Osteoblast (primary cell): ENCODE results near the gene CHST11. TPM values are rescaled to one million over a fixed set of nuclear protein-coding genes. Genes with fewer than 3 reads are reported as not detected.

Experiments used
- DNase-seq: peaks from one replicate; pipeline ENCODE4 v3.0.0; 2011; ENCODE audit warnings: low spot score, mixed read lengths; ENCODE audit not compliant: insufficient read length; ENCODE audit errors: missing footprints
- H2AFZ ChIP-seq: 2 replicates; pipeline ENCODE4 v1.6.0; 2011; ENCODE audit warnings: mild to moderate bottlenecking, low read length
- H3K27ac ChIP-seq: 2 replicates; pipeline ENCODE4 v1.5.1; 2011; ENCODE audit warnings: mild to moderate bottlenecking, low read depth, low read length, moderate library complexity
- H3K27me3 ChIP-seq: 2 replicates; pipeline ENCODE4 v1.6.0; 2012; ENCODE audit warnings: mild to moderate bottlenecking, control low read depth, inconsistent platforms, low read length, moderate library complexity; ENCODE audit not compliant: insufficient read depth
- H3K36me3 ChIP-seq: 2 replicates; pipeline ENCODE4 v1.5.1; 2011; ENCODE audit warnings: mild to moderate bottlenecking, low read length, control low read depth, moderate library complexity; ENCODE audit not compliant: insufficient read depth
- H3K4me1 ChIP-seq: 2 replicates; pipeline ENCODE4 v1.5.1; 2011; ENCODE audit warnings: mild to moderate bottlenecking, low read length, control low read depth, moderate library complexity; ENCODE audit not compliant: insufficient read depth
- H3K4me2 ChIP-seq: 2 replicates; pipeline ENCODE4 v1.6.0; 2011; ENCODE audit warnings: mild to moderate bottlenecking, low read length; ENCODE audit not compliant: insufficient read depth
- H3K4me3 ChIP-seq: fragments of 200-600 bp; sonication (generic); 3 replicates; pipeline ENCODE4 v1.5.1; 2012; ENCODE audit warnings: mild to moderate bottlenecking, low read length, inconsistent platforms; ENCODE audit not compliant: insufficient read depth
- H3K79me2 ChIP-seq: 2 replicates; pipeline ENCODE4 v1.6.0; 2012; ENCODE audit warnings: mild to moderate bottlenecking, low read length, control low read depth, inconsistent platforms; ENCODE audit not compliant: insufficient read depth
- H3K9me3 ChIP-seq: 2 replicates; pipeline ENCODE4 v1.5.1; 2011; ENCODE audit warnings: low read depth, low read length, control low read depth
- H4K20me1 ChIP-seq: 2 replicates; pipeline ENCODE4 v1.6.0; 2012; ENCODE audit warnings: mild to moderate bottlenecking, low read length, control low read depth; ENCODE audit not compliant: insufficient read depth
- total RNA-seq: library from RNA; depleted of rRNA; stranded (reverse); fragments of >200 nt; gene quantifications from 2 replicates; pipeline ENCODE4 v1.2.3, GENCODE V29; 2012
- TF ChIP-seq, protein P1 (sequence below): IDR thresholded peaks from 2 replicates; pipeline ENCODE4 v1.5.1; 2011; ENCODE audit warnings: mild to moderate bottlenecking, low read depth, low read length, moderate library complexity; ENCODE audit errors: extremely low read depth

CHST11 gene
- total RNA-seq, 1 donor = 24.6 TPM

DNA sequence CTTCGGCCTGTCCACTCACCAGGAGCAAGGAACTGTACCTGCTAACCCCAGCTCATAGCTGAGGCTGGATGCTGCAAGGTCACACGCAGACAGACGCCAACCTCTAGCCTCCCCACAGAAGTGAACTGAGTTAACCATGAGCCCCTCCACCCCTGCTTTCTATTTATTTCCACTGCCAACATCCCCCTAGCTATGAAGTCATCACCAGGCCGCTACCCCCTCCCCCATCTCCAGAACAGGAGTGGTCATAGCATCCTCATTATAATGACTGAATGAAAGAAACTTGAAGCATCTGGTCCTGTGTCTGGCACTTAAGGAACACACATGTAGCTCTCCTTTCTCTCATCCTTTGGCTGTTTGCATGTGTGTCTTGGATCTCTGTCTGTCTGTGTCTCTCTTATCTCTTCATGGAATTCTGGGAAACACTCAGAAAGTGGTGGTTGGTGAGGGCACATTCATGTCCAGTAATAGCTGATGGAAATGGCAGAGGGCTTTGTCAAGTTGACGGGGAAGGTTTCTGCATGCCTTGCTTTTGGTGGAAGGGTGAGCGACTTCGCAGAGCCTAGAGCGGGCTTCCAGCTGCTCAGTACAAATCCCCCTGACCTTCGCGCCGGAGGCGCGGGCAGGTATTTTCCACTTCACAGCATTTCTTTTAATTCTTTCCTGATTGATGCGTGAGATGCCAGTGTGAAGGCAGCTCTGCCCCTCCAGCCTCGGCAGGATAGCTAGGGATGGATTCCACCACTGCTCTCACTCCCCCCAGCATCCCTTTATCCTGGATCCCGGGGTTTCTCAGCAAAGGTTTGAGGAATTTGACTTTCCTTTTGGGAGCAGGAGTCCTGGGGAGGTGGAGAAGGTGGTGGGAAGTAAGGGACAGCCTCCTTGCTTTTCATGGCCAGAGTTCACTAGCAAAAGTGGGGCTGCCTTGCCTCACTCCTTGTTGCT is 198.2 kb downstream of the CHST11 start:
- Histone ChIP-seq H3K4me1 (peaks cover 10% of the 10 kb centered on the region), H3K27me3 (no peaks in the 10 kb centered on the region), H3K36me3 (no peaks in the 10 kb centered on the region), H2AFZ (no peak overlapping the region), H3K27ac (no peak overlapping the region), H4K20me1 (peaks cover 12% of the 10 kb centered on the region), H3K9me3 (no peaks in the 10 kb centered on the region), H3K4me2 (no peak overlapping the region), H3K4me3 (no peak overlapping the region), H3K79me2 (peaks cover 4% of the 10 kb centered on the region)
- TF ChIP-seq, protein P1, sequence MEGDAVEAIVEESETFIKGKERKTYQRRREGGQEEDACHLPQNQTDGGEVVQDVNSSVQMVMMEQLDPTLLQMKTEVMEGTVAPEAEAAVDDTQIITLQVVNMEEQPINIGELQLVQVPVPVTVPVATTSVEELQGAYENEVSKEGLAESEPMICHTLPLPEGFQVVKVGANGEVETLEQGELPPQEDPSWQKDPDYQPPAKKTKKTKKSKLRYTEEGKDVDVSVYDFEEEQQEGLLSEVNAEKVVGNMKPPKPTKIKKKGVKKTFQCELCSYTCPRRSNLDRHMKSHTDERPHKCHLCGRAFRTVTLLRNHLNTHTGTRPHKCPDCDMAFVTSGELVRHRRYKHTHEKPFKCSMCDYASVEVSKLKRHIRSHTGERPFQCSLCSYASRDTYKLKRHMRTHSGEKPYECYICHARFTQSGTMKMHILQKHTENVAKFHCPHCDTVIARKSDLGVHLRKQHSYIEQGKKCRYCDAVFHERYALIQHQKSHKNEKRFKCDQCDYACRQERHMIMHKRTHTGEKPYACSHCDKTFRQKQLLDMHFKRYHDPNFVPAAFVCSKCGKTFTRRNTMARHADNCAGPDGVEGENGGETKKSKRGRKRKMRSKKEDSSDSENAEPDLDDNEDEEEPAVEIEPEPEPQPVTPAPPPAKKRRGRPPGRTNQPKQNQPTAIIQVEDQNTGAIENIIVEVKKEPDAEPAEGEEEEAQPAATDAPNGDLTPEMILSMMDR = no peak
- no peak for DNase-seq

DNA sequence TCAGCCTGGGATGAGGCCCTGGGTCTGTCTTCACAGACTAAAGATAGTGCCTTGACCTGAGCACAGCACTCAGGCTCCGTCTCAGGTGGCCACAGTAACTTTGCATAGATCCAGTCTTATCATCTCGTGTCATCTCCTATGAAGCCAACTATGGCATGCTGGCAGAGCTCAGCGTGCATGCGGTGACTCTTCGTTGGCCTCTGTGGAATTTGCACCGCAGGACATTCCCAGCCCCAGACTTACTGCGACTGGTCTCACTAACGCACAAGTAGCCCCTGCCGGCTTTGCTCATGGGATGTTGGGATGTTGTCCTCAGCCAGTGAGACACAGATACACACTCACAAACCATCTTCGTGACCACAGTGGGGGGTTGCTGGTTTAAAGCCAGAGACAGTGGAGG is 199.6 kb downstream of the CHST11 start:
- Histone ChIP-seq H3K4me3 (no peak overlapping the region), H3K36me3 (no peaks in the 10 kb centered on the region), H3K4me2 (no peak overlapping the region), H3K9me3 (no peaks in the 10 kb centered on the region), H3K27ac (peak overlapping the region; percentile 18), H2AFZ (no peak overlapping the region), H3K27me3 (no peaks in the 10 kb centered on the region), H3K79me2 (peaks cover 4% of the 10 kb centered on the region), H4K20me1 (peaks cover 13% of the 10 kb centered on the region), H3K4me1 (peaks cover 10% of the 10 kb centered on the region)
- no peak for DNase-seq
- TF ChIP-seq, protein P1 = no peak

DNA sequence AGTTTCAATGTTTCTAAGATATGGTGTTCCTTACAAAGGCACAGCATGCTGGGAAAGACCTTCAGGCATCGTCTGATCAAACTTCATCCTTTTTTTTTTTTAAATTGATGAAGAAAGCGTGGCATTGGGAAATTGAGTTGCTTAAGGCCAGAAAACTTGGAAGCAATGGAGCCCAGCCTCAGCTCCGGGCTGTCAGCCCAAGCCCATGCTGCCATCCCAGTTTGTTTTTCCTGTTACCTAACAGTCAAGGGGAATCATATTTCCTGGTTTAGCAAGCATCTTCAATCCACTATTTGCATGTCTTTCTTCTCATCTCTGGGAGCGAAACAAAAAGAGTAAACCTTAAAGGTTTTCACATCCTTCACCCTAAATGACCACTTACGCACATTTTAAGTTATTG is 200.2 kb downstream of the CHST11 start:
- Histone ChIP-seq H4K20me1 (peaks cover 15% of the 10 kb centered on the region), H3K79me2 (peaks cover 4% of the 10 kb centered on the region), H3K4me2 (no peak overlapping the region), H3K27me3 (no peaks in the 10 kb centered on the region), H3K4me3 (no peak overlapping the region), H3K27ac (peak overlapping the region; percentile 18), H3K4me1 (peaks cover 10% of the 10 kb centered on the region), H2AFZ (no peak overlapping the region), H3K9me3 (no peaks in the 10 kb centered on the region), H3K36me3 (no peaks in the 10 kb centered on the region)
- DNase-seq = peak; percentile 53
- TF ChIP-seq, protein P1 = no peak

DNA sequence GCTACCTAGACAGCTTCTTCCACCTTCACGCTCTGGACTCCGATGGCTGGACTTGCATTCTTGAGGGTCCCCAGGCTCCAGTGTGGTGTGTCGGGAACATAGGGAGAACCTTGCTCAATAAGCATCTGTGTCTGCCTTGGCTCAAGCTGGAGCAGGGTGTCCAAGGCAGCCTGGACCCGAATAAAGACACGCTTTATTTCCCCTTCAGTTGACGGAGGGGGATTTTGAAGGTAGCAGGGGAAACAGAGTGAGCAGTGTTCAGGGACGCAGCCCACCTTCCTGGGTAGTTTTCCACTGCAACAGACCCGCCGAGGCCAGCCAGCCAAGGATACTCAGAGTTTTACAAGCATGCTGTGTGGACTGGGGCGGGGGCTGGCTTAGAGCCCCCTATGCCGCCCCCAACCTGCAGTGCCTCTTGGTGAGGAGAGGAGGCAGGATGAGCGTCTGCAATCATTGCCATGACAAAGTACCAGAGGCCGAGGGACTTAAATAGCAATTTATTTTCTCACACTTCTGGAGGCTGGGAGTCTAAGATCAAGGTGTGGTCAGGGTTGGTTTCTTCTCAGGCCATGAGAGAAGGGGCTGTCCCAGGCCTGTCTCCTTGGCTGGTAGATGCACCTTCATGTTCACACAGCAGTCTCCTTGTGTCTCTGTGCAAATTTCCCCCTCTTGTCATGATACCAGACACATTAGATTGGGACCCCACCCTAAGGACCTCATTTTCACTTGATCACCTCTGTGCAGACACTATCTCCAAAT is 201.2 kb downstream of the CHST11 start:
- Histone ChIP-seq H3K79me2 (peaks cover 4% of the 10 kb centered on the region), H3K4me2 (no peak overlapping the region), H3K4me3 (no peak overlapping the region), H3K9me3 (no peaks in the 10 kb centered on the region), H4K20me1 (peaks cover 10% of the 10 kb centered on the region), H3K27me3 (no peaks in the 10 kb centered on the region), H3K36me3 (no peaks in the 10 kb centered on the region), H3K4me1 (peaks cover 10% of the 10 kb centered on the region), H3K27ac (no peak overlapping the region), H2AFZ (no peak overlapping the region)
- DNase-seq = no peak
- TF ChIP-seq, protein P1 = no peak
